Stimulated activated CD8-positive, alpha-beta memory T cell treated with anti-CD3 and anti-CD28 coated beads, Interleukin-15, amount 100 ng/mL, for 24 hours (primary cell): Measurements from ENCODE around the gene KMT5B.

Source experiments
- DNase-seq: peaks from one replicate; pipeline ENCODE4 v3.0.0-alpha.2; 2020; ENCODE audit warnings: low read depth

The KMT5B gene

DNA sequence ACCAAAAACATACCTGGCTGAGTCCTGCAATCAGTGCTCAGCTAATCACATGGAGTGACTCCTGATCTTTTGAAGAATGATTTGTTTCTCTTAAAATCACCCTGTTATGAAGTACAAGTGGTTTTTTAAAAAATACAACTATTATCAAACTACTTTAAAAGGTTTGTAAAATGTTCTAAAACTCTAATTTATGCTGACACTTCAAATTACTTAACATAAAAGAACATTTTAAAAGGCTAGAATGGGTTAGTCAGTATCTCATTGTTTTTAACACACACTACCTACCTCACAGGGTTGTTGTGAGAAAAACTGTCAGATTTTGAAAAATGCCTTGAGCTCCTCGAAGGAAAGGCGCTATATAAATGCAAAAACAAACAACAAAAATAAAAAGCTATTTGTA, 33.2 kb downstream of the KMT5B start:
- DNase-seq, result no peak

DNA sequence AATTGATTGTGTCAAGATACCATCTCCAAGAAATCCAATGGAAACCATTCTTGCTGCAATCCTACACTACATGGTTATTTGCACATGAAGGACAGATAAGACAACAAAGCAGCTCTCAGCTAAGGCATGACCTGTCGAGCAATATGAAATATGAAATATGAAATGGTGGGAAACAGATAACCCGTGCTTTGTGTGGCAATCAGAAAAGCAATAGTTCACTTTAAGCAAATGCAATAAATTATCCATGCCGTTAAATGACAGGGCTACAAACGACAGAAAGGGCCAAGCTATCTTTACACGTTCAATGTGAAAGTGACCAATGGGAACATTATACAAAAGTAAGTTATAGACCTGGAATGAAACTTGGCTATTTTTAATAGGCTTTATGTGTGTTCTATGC, 35.2 kb downstream of the KMT5B start:
- no peak for DNase-seq

GRCh38 chr11:68173926-68174325, 39.2 kb downstream of the KMT5B start:
- no peak for DNase-seq

DNA sequence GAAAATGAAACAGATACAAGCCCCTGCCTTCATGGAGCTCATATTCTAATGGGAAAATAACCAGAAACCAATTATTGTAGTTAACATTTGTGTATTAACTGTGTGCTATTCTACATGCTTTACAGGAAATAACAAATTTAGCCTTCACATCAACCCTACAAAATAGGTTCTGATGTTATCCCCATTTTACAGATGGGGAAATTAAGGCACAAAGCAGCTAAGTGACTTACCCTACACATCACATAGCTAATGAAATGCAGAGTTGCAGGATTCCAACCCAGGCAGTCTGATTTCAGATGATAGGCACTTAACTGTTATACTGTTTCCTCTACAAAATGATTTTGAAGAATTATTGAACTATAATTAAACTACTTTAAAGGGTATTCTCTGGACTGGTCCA, 43.7 kb downstream of the KMT5B start:
- no peak for DNase-seq

DNA sequence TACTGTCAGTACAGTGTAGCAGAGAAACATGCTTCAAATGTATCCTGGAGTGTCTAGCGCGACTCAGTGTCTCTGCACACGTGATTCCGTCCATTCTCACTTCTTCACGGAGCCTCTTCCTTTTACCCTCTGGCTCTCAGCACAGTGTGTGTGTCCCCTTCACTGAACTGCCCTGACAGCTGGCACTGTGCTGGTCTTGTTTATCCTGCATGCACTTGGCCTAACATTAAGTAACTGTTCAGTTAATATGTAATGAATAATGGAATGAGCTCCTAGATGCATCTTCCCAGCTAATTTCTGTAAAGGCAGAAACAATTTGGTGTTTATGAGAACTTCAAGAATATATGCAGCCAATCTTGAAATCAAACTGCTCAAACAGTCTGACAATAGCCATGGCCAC, 44.4 kb downstream of the KMT5B start:
- DNase-seq, result no peak

DNA sequence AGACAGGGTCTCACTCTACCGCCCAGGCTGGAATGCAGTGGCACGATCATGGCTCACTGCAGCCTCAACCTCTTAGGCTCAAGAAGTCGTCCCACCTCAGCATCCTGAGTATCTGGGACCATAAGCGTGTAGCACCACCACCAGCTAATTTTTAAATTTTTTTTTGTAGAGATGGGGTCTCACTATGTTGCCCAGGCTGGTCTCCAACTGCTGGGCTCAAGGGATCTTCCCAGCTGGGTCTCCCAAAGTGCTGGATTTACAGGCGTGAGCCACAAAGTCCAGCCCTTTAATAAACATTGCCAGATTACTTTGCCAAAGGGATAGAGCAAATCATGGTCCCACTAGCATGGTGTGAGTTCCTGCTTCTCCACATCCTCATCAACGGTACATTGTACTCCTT, 45.6 kb downstream of the KMT5B start:
- DNase-seq, result no peak

DNA sequence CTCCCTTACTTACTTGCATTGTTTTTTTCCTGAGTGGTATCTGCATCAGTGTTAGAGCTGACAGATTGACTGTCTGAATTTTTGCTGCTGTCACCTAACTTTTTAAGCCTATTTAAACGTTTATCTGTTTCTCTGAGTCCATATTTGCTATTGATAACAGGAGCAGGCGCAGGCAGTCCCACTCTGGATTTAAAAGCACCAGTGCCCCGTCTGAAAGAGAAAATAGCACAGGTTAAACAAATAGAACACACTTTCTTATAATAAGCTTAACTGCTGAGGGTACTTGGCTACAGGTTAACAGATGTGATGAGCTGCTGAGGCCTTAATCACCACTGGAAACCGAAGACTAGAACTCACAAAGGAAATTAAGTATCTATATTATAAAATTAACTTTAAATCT, 46.1 kb downstream of the KMT5B start:
- no peak for DNase-seq

DNA sequence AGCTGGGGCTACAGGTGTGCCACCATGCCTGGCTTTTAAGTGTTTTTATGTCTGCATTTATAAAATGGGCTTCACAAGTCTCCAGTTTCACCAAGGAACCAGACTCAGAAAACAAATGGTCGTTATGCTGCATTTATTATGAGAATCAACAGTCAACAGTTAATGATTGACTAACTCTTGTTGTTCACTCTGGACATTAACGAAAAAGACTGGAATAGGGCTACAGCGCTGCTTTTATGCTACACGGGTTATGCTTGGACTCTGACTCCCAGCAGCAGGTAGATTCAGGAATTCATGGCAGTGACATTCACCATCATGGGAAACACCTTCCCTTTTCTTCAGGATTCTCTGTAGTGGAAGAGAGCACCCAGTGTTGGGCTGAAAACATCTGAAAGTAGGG, 47.5 kb downstream of the KMT5B start:
- DNase-seq, result no peak

- DNase-seq, result no peak
Observed at GRCh38 chr11:68164437-68164836, 48.7 kb downstream of the KMT5B start.

DNA sequence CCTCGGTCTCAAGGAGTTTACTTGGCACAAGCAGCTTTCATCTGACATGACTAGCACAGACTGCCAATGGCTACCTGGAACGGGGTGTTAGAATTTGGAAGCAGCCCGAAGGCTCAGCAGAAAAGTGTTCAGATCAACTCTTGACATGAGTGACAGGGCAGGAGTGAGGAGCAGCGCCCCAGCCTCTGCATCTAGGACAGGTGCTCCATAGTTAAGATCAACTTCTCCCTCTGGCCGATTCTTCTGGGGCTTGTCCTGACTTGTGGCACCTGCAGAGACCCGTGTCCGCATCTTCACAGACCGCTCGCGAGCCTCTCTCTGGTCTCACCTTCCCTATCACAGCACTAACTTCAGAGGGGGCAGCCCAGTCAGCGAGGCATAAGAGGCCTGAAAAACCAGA, 49.4 kb downstream of the KMT5B start:
- no peak for DNase-seq

- DNase-seq, result no peak
Observed at GRCh38 chr11:68160100-68160695, 52.9 kb downstream of the KMT5B start.

DNA sequence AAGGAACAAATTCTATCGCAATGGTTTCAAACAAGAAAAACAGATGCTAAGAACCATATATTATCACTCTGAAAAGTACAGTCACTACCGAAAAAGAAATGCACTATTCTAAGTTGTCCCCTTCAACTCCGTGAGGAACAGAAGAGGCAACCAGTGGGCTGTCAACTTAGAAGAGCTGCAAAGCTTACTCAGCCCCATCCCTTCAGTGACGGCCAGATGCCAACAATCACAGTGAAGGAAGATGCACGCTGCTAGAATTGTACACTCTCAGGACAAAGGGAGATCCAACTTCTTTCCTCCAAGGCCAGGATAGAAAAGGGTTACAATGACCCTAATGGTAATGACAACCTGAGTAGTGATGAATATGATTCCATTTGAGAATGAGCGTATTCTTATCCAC, 53.4 kb downstream of the KMT5B start:
- DNase-seq, result no peak

GRCh38 chr11:68159161-68159560, 53.9 kb downstream of the KMT5B start:
- no peak for DNase-seq

DNA sequence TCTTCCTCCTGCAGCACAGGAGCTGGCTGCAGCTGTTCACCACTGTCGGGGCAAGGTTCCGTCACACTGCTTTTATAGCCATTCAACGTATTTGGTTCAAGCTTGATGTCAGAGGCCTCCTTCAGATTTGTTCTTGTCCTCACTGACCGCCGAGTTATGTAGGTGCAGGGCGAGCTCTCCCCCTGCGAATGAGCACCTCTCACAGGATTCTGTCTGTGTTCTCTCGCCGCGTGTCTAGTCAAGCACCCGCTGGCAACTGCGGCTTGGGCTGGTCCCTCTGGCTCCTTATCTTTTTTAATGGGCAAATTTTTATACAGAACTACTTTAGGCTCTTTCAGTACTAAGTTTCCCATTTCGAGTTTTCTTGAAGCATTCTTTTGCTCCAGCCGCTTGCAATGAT, 54.5 kb downstream of the KMT5B start:
- no peak for DNase-seq

DNA sequence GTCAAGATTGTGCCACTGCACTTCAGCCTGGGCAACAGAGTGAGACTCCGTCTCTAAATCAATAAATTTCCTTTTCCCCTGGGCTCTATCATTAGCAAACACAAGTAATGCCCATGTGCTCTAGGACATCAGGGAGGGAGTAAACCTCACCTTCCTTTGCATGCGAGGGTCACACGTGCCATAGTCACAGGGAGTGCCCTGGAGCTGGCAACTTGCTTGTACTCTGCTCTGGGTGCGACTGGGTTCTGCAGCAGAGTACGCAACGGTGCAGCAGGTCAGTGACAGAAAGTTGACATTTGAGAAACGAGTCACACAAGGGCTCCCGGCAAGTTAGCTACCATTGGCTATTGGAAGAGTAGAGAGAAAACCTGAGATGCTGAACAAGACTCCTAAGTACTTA, 59.4 kb downstream of the KMT5B start:
- no peak for DNase-seq

GRCh38 chr11:68150037-68150436, 63.1 kb downstream of the KMT5B start:
- DNase-seq, result no peak

DNA sequence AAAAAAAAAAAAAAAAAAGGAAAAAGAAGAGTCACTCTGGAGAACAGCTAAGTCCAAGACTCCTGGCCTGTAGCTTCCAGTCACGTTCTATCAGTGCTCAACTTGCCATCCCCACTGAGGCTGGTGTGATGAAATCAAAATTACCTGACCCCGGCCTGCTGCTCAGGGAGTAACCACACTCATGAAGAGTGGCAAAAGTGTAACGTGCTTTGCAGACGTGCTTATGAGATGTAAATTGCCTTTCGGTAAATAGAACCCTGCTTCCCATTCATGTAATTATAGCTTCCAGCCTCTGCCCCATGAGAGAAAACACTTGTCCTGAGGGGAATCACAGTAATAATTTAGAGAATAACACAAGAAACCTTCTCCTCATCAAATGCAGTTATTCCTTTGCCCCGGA, 63.7 kb downstream of the KMT5B start:
- DNase-seq, result no peak

- no peak for DNase-seq
Observed at GRCh38 chr11:68148879-68149278, 64.2 kb downstream of the KMT5B start.

GRCh38 chr11:68148071-68148805, 64.9 kb downstream of the KMT5B start:
- DNase-seq, result no peak

GRCh38 chr11:68146704-68147474, 66.2 kb downstream of the KMT5B start:
- DNase-seq, result no peak

DNA sequence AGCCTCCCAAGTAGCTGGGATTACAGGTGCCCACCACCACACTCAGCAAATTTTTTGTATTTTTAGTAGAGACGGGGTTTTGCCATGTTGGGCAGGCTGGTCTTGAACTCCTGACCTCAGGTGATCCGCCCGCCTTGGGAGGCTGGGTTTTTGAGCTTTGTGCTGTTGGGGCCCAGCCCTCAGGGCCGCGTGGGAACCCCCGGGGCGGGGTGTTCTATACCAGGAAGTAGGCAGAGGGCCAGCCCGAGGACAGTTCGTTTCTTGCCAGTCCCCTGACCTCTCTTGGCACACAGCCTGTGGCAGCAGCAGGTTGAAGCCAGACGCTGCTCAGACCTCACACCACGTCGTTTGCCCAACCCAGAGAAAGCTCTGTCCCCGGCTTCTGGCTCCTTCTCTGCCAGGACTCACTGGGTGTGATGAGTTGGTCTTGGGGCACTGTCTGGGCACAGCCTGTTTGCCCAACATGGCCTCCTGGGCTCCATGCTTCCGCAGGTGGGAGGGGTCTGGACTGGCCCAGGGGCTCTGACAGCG, 67.0 kb downstream of the KMT5B start:
- DNase-seq, result no peak

GRCh38 chr11:68145120-68145866, 67.8 kb downstream of the KMT5B start:
- DNase-seq, result no peak
